H1 (cell line): Measurements from ENCODE around the gene PTBP1. TPM values are rescaled to one million over a fixed set of nuclear protein-coding genes. Genes with fewer than 3 reads are reported as not detected.

Experiments used
- CEBPB ChIP-seq: IDR thresholded peaks from 2 replicates; pipeline ENCODE4 v1.6.1; 2012; ENCODE audit warnings: low read depth, low read length
- EP300 ChIP-seq, 2 experiments: IDR thresholded peaks; 1 replicate in 1 of 2; 2 replicates in 1 of 2; pipeline ENCODE4 v1.6.1; 2011 to 2012; ENCODE audit warnings: low read depth in 2 of 2, low read length in 2 of 2, mild to moderate bottlenecking in 2 of 2, borderline replicate concordance in 1 of 2, inconsistent platforms in 1 of 2, moderate library complexity in 1 of 2
- KDM4A ChIP-seq: IDR thresholded peaks from one replicate; pipeline ENCODE4 v1.7.1; 2012; ENCODE audit warnings: low read depth, mild to moderate bottlenecking, moderate library complexity, low read length, inconsistent platforms; ENCODE audit not compliant: severe bottlenecking
- MAFK ChIP-seq: IDR thresholded peaks from 2 replicates; pipeline ENCODE4 v1.6.1; 2012; ENCODE audit warnings: low read depth, mild to moderate bottlenecking, improper control_type of control experiment, low read length
- NRF1 ChIP-seq: IDR thresholded peaks from 2 replicates; pipeline ENCODE4 v1.6.1; 2011; ENCODE audit warnings: mild to moderate bottlenecking, low read depth, low read length, improper control_type of control experiment
- SIN3A ChIP-seq, 2 experiments: IDR thresholded peaks in 1 of 2; conservative IDR thresholded peaks in 1 of 2; 2 replicates each; pipeline ENCODE4 v1.6.1; 2011 to 2012; ENCODE audit warnings: low read length in 2 of 2, improper control_type of control experiment in 1 of 2, low read depth in 1 of 2, mild to moderate bottlenecking in 1 of 2
- TAF1 ChIP-seq: IDR thresholded peaks from 2 replicates; pipeline ENCODE4 v1.6.1; 2011; ENCODE audit warnings: mild to moderate bottlenecking, low read depth, low read length
- polyA plus RNA-seq, 7 experiments: library from polyadenylated mRNA; depleted of rRNA in 3 of 7; stranded (reverse) in 5 of 7; unstranded in 2 of 7; fragments of >200 nt in 5 of 7; fragments of 200-250 nt in 2 of 7; gene quantifications; 1 replicate in 5 of 7; 2 replicates in 1 of 7; 4 replicates in 1 of 7; pipeline versions ENCODE4 v1.2.1 to v1.2.3, GENCODE V29; 2011 to 2013; ENCODE audit warnings: missing spikeins in 2 of 7, mixed read lengths in 2 of 7
- total RNA-seq: library from RNA; stranded (reverse); fragmentation: NEBNext Ultra II Directional; extraction: Animal tissue kit (Norgen Biotek cat#: 25700); gene quantifications from 2 replicates; pipeline ENCODE4 v1.2.1, GENCODE V29; 2021

The PTBP1 gene
- total and polyA plus RNA-seq, 2 of the 8 experiments (the other 6 are each of a cell fraction or from before 2014, with no cell fraction given) = 528 to 888 TPM

GRCh38 chr19:788983-789700 lies 8.1 kb upstream of the PTBP1 start (continued):
- peak; percentile 10; the same call in 1 of the 2 replicates for TF ChIP-seq MAFK
- no peak for TF ChIP-seq NRF1
- no peak for TF ChIP-seq CEBPB
- no peak for TF ChIP-seq EP300 (IDR thresholded peaks at IDR 0.05; ENCODE audit: borderline replicate concordance in 1 of 2, low read depth in 2 of 2, low read length in 2 of 2)
- no peak for TF ChIP-seq KDM4A
- peak; percentile 49; the same call in 1 of the 2 replicates for TF ChIP-seq TAF1
- no peak for TF ChIP-seq SIN3A (conservative IDR thresholded peaks at IDR 0.05 in 1 of 2, IDR thresholded peaks at IDR 0.05 in 1 of 2; ENCODE audit: low read depth in 1 of 2, low read length in 2 of 2)
